Spleen (tissue), 7 donors: ENCODE measurements around the gene ITGB2.

Experiments used
- CTCF ChIP-seq, 11 experiments: fragments of 200-600 bp in 7 of 11; fragments of 450-650 bp in 4 of 11; sonication (generic) in 4 of 11; IDR thresholded peaks in 8 of 11; conservative IDR thresholded peaks in 3 of 11; 1 replicate in 7 of 11; 2 replicates in 4 of 11; pipeline versions ENCODE4 v1.4.0 to v1.8.0; 2016 to 2021; ENCODE audit warnings: antibody characterized with exemption in 11 of 11, inconsistent platforms in 4 of 11, mild to moderate bottlenecking in 1 of 11
- POLR2AphosphoS5 ChIP-seq, 3 donors: sonication (generic); formaldehyde crosslinking; IDR thresholded peaks; one replicate each; pipeline ENCODE4 v1.5.1; 2017; ENCODE audit warnings: antibody characterized with exemption in 3 of 3
- donor health status: DM: no; HTN: no; CAD: no; lungs with moderate emphysema.
- donor health status: DM: no; HTN: no; CAD: no.
- donor health status: DM: no; HTN: no; CAD: no.

DNA sequence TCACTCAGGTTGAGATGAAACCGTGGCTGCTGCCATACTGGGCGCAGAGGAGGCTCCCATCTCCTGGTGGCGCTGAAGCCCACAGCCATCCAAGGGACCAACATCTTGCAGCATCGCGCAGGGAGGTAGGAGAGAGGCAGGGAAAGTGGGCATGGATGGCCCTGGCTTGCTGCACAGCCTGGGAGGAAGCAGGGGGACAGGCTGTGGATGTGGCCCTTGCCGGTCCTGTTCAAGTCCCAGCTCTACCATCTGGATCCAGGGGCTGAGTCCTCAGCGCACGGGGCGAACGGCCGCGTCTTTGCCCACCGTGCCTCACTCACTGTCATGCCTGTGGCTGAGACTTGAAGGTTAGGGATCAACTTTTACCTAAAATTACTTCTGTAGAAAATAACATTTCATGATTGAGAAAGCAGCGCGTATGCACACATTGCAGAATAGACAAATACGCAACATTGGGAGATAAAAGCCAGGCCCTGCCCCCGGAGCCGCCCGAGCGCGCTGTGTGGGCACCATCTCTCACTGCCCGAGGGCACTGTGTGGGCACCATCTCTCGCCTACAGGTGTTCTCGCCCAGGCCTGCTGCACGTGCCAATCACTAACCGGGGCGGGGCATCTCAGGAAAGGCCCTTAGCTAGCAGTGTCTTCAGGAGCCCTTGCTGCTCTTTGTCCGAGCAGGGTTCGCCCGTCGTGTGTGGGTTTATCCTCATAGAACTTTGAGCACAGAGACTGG is 30.7 kb upstream of the ITGB2 start:
- no peak for TF ChIP-seq CTCF (IDR thresholded peaks at IDR 0.05 in 8 of 11, conservative IDR thresholded peaks at IDR 0.05 in 3 of 11)
- TF ChIP-seq POLR2AphosphoS5 (IDR thresholded peaks at IDR 0.05), result no peak
